GM18951 (cell line): ENCODE results near the gene CCDC78.
"Not testable (repeated sequence)": the region's sequence is repeated elsewhere in the genome, so short reads cannot be mapped to it uniquely, and the experiment has no call there.

Source experiments
- POLR2A ChIP-seq: IDR thresholded peaks from 4 replicates; pipeline ENCODE4 v1.6.1; 2011; ENCODE audit warnings: mild to moderate bottlenecking; ENCODE audit not compliant: insufficient read length, insufficient read depth; ENCODE audit errors: extremely low read depth
- in situ Hi-C: fragments of 300-500 bp; cut with MboI; formaldehyde crosslinking; loops from one replicate; pipeline ENCODE4 v1.12.0; 2022; ENCODE audit warnings: low sequenced_read_pairs, mixed read lengths, inconsistent platforms; ENCODE audit not compliant: unreplicated experiment

Gene CCDC78

GRCh38 chr16:704047-704446, 22.2 kb downstream of the CCDC78 start:
- in situ Hi-C loops, result no loop called here
- TF ChIP-seq POLR2A, result no peak

- in situ Hi-C loops, result no loop called here
- no peak for TF ChIP-seq POLR2A
These were observed 22.8 kb downstream of the CCDC78 start for GRCh38 chr16:703406-703805.

GRCh38 chr16:702341-702740, 23.9 kb downstream of the CCDC78 start:
- in situ Hi-C loops, result no loop called here

GRCh38 chr16:700684-701584, 25.3 kb downstream of the CCDC78 start:
- TF ChIP-seq POLR2A, result no peak
- in situ Hi-C loops, result no loop called here

More at GRCh38 chr16:702341-702740, 23.9 kb downstream of the CCDC78 start:
- no peak for TF ChIP-seq POLR2A

- TF ChIP-seq POLR2A, result no peak
- in situ Hi-C loops, result no loop called here
These were observed 27.2 kb downstream of the CCDC78 start for GRCh38 chr16:698911-699671.

- in situ Hi-C loops, result no loop called here
- TF ChIP-seq POLR2A, result peak; percentile 43
These were observed 30.7 kb downstream of the CCDC78 start for GRCh38 chr16:695355-696089.

- TF ChIP-seq POLR2A, result no peak
- in situ Hi-C loops, result no loop called here
These were observed 31.3 kb downstream of the CCDC78 start for GRCh38 chr16:694863-695354.

GRCh38 chr16:694187-694862, 31.9 kb downstream of the CCDC78 start:
- no peak for TF ChIP-seq POLR2A
- in situ Hi-C loops, result no loop called here

GRCh38 chr16:693766-694165, 32.5 kb downstream of the CCDC78 start:
- no peak for TF ChIP-seq POLR2A
- in situ Hi-C loops, result no loop called here

- in situ Hi-C loops, result no loop called here
- no peak for TF ChIP-seq POLR2A
These were observed 32.9 kb downstream of the CCDC78 start for GRCh38 chr16:693364-693763.

- no peak for TF ChIP-seq POLR2A
- in situ Hi-C loops, result no loop called here
These were observed 33.7 kb downstream of the CCDC78 start for GRCh38 chr16:692356-693108.

- in situ Hi-C loops, result not testable (repeated sequence)
These were observed 35.0 kb downstream of the CCDC78 start for GRCh38 chr16:691242-691641.

GRCh38 chr16:689175-689897, 36.9 kb downstream of the CCDC78 start:
- in situ Hi-C loops, result no loop called here
- TF ChIP-seq POLR2A, result no peak
